ENCODE measurements around the gene EDC4.

DNA sequence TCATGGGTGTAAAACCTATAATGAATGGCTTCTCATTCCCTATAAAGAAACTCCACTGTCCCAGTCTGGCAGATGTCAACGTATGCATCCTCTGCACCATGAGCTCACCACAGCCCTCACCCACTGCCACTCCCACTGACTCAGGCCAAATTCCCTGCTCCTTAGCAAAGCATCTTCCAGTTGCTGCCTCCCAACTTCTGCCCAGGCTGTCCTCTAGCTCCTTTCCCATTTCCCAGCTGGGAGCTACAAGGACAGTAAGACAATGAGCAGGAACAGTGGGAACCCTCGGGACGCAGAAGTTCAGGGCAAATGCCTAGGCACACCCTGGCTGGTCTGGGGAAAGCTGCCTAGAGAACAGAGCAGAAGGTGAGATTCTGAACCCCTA lies 39.8 kb upstream of the EDC4 start:
- TF ChIP-seq, protein P1, sequence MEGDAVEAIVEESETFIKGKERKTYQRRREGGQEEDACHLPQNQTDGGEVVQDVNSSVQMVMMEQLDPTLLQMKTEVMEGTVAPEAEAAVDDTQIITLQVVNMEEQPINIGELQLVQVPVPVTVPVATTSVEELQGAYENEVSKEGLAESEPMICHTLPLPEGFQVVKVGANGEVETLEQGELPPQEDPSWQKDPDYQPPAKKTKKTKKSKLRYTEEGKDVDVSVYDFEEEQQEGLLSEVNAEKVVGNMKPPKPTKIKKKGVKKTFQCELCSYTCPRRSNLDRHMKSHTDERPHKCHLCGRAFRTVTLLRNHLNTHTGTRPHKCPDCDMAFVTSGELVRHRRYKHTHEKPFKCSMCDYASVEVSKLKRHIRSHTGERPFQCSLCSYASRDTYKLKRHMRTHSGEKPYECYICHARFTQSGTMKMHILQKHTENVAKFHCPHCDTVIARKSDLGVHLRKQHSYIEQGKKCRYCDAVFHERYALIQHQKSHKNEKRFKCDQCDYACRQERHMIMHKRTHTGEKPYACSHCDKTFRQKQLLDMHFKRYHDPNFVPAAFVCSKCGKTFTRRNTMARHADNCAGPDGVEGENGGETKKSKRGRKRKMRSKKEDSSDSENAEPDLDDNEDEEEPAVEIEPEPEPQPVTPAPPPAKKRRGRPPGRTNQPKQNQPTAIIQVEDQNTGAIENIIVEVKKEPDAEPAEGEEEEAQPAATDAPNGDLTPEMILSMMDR (conservative IDR thresholded peaks at IDR 0.05; ENCODE audit: low read length) = no peak
- TF ChIP-seq EZH2phosphoT487 (IDR thresholded peaks at IDR 0.05; ENCODE audit: borderline replicate concordance, low read depth, low read length) = no peak

Measured in OCI-LY7 (cell line).